ENCODE measurements around the gene GNL3.

GNL3 gene

GRCh38 chr3:52649461-52650210 lies 36.2 kb upstream of the GNL3 start:
- H3K27ac ChIP-seq (ENCODE audit: low read length, poor library complexity, severe bottlenecking), result no peak overlapping the region
- no peak overlapping the region for H2BK5ac ChIP-seq (ENCODE audit: low read depth, low read length, poor library complexity, severe bottlenecking)
- H3K4ac ChIP-seq (ENCODE audit: low read depth in 1 of 2, low read length in 2 of 2), result no peak overlapping the region
- H2BK12ac ChIP-seq (ENCODE audit: low read length in 2 of 2), result no peak overlapping the region
- H3K4me2 ChIP-seq (ENCODE audit: low read length, poor library complexity, severe bottlenecking), result no peak overlapping the region
- no peak overlapping the region for H2AFZ ChIP-seq (ENCODE audit: low read depth, low read length)
- H3K23ac ChIP-seq (ENCODE audit: low read length in 2 of 2), result no peak overlapping the region
- no peak overlapping the region for H3K18ac ChIP-seq (ENCODE audit: low read depth in 1 of 2, low read length in 2 of 2)
- no peak overlapping the region for H4K8ac ChIP-seq (ENCODE audit: low read length)
- no peak overlapping the region for H2AK5ac ChIP-seq (ENCODE audit: low read length, severe bottlenecking)
- H2BK15ac ChIP-seq (ENCODE audit: low read depth, poor library complexity, severe bottlenecking), result no peak overlapping the region
- no peaks in the 10 kb centered on the region for H3K9me3 ChIP-seq (ENCODE audit: control insufficient read depth, low read length)
- no peak overlapping the region for H3K14ac ChIP-seq (ENCODE audit: low read length in 2 of 2)
- H3K27me3 ChIP-seq (ENCODE audit: control insufficient read depth in 1 of 2, insufficient read depth in 1 of 2, low read length in 2 of 2), result no peaks in the 10 kb centered on the region
- 98% methylated on average over 2 of the region's 5 CpGs for WGBS
- peak overlapping the region in 1 of 2 experiments; percentile 19 for H3K4me3 ChIP-seq (ENCODE audit: insufficient read depth in 1 of 2, low read depth in 1 of 2, low read length in 2 of 2)
- H2BK120ac ChIP-seq (ENCODE audit: low read depth, low read length), result no peak overlapping the region
- no peaks in the 10 kb centered on the region for H3K4me1 ChIP-seq (ENCODE audit: control insufficient read depth, insufficient read depth, low read depth, low read length)
- no peak overlapping the region for H4K91ac ChIP-seq (ENCODE audit: low read length)
- peaks cover 14% of the 10 kb centered on the region for H3K79me1 ChIP-seq (replicated peaks; ENCODE audit: low read length, poor library complexity, severe bottlenecking)
- no peak for DNase-seq
- peak overlapping the region; percentile 77 for H3K9ac ChIP-seq (ENCODE audit: low read length)
- H3K36me3 ChIP-seq (ENCODE audit: control insufficient read depth in 1 of 2, insufficient read depth in 2 of 2, low read depth in 1 of 2, low read length in 2 of 2), result peaks cover 24 to 86% of the 10 kb centered on the region in 2 experiments

GRCh38 chr3:52650439-52650838 lies 35.4 kb upstream of the GNL3 start:
- Histone ChIP-seq H3K9me3 (ENCODE audit: control insufficient read depth, low read length) (no peaks in the 10 kb centered on the region), H3K18ac (ENCODE audit: low read depth in 1 of 2, low read length in 2 of 2) (no peak overlapping the region), H3K4me2 (ENCODE audit: low read length, poor library complexity, severe bottlenecking) (no peak overlapping the region), H3K9ac (ENCODE audit: low read length) (peak overlapping the region; percentile 77), H2BK15ac (ENCODE audit: low read depth, poor library complexity, severe bottlenecking) (no peak overlapping the region), H3K4me3 (ENCODE audit: insufficient read depth in 1 of 2, low read depth in 1 of 2, low read length in 2 of 2) (no peak overlapping the region), H2BK120ac (ENCODE audit: low read depth, low read length) (no peak overlapping the region), H3K27ac (ENCODE audit: low read length, poor library complexity, severe bottlenecking) (no peak overlapping the region), H3K79me1 (replicated peaks; ENCODE audit: low read length, poor library complexity, severe bottlenecking) (peaks cover 15% of the 10 kb centered on the region), H4K8ac (ENCODE audit: low read length) (no peak overlapping the region), H2AFZ (ENCODE audit: low read depth, low read length) (no peak overlapping the region), H2BK5ac (ENCODE audit: low read depth, low read length, poor library complexity, severe bottlenecking) (no peak overlapping the region), H2BK12ac (ENCODE audit: low read length in 2 of 2) (no peak overlapping the region), H3K23ac (ENCODE audit: low read length in 2 of 2) (no peak overlapping the region), H3K14ac (ENCODE audit: low read length in 2 of 2) (no peak overlapping the region), H3K27me3 (ENCODE audit: control insufficient read depth in 1 of 2, insufficient read depth in 1 of 2, low read length in 2 of 2) (no peaks in the 10 kb centered on the region), H3K4ac (ENCODE audit: low read depth in 1 of 2, low read length in 2 of 2) (no peak overlapping the region), H3K36me3 (ENCODE audit: control insufficient read depth in 1 of 2, insufficient read depth in 2 of 2, low read depth in 1 of 2, low read length in 2 of 2) (peaks cover 26 to 86% of the 10 kb centered on the region in 2 experiments), H4K91ac (ENCODE audit: low read length) (no peak overlapping the region), H3K4me1 (ENCODE audit: control insufficient read depth, insufficient read depth, low read depth, low read length) (no peaks in the 10 kb centered on the region), H2AK5ac (ENCODE audit: low read length, severe bottlenecking) (no peak overlapping the region)
- no peak for DNase-seq
- WGBS, result 95% methylated on average over 1 of the region's 1 CpG

GRCh38 chr3:52651592-52651991 lies 34.2 kb upstream of the GNL3 start:
- Histone ChIP-seq H3K27me3 (ENCODE audit: control insufficient read depth in 1 of 2, insufficient read depth in 1 of 2, low read length in 2 of 2) (no peaks in the 10 kb centered on the region), H3K9ac (ENCODE audit: low read length) (no peak overlapping the region), H2AFZ (ENCODE audit: low read depth, low read length) (no peak overlapping the region)

GRCh38 chr3:52655895-52656294 lies 29.9 kb upstream of the GNL3 start:
- Histone ChIP-seq H2BK5ac (ENCODE audit: low read depth, low read length, poor library complexity, severe bottlenecking) (no peak overlapping the region), H3K9ac (ENCODE audit: low read length) (no peak overlapping the region), H2BK120ac (ENCODE audit: low read depth, low read length) (no peak overlapping the region), H3K4ac (ENCODE audit: low read depth in 1 of 2, low read length in 2 of 2) (no peak overlapping the region), H4K91ac (ENCODE audit: low read length) (no peak overlapping the region), H3K14ac (ENCODE audit: low read length in 2 of 2) (no peak overlapping the region), H2AK5ac (ENCODE audit: low read length, severe bottlenecking) (no peak overlapping the region), H3K79me1 (replicated peaks; ENCODE audit: low read length, poor library complexity, severe bottlenecking) (peaks cover 17% of the 10 kb centered on the region), H2AFZ (ENCODE audit: low read depth, low read length) (no peak overlapping the region), H3K18ac (ENCODE audit: low read depth in 1 of 2, low read length in 2 of 2) (no peak overlapping the region), H4K8ac (ENCODE audit: low read length) (no peak overlapping the region), H3K4me3 (ENCODE audit: insufficient read depth in 1 of 2, low read depth in 1 of 2, low read length in 2 of 2) (no peak overlapping the region), H3K23ac (ENCODE audit: low read length in 2 of 2) (no peak overlapping the region), H3K27ac (ENCODE audit: low read length, poor library complexity, severe bottlenecking) (no peak overlapping the region), H2BK15ac (ENCODE audit: low read depth, poor library complexity, severe bottlenecking) (no peak overlapping the region), H3K4me2 (ENCODE audit: low read length, poor library complexity, severe bottlenecking) (no peak overlapping the region), H3K36me3 (ENCODE audit: control insufficient read depth in 1 of 2, insufficient read depth in 2 of 2, low read depth in 1 of 2, low read length in 2 of 2) (peaks cover 35 to 95% of the 10 kb centered on the region in 2 experiments), H3K4me1 (ENCODE audit: control insufficient read depth, insufficient read depth, low read depth, low read length) (no peaks in the 10 kb centered on the region), H3K27me3 (ENCODE audit: control insufficient read depth in 1 of 2, insufficient read depth in 1 of 2, low read length in 2 of 2) (no peaks in the 10 kb centered on the region), H2BK12ac (ENCODE audit: low read length in 2 of 2) (no peak overlapping the region), H3K9me3 (ENCODE audit: control insufficient read depth, low read length) (no peaks in the 10 kb centered on the region)
- no peak for DNase-seq
- 92% methylated on average over 3 of the region's 3 CpGs for WGBS

More at GRCh38 chr3:52651592-52651991, 34.2 kb upstream of the GNL3 start:
- Histone ChIP-seq H3K23ac (ENCODE audit: low read length in 2 of 2) (no peak overlapping the region), H3K79me1 (replicated peaks; ENCODE audit: low read length, poor library complexity, severe bottlenecking) (peaks cover 17% of the 10 kb centered on the region), H3K36me3 (ENCODE audit: control insufficient read depth in 1 of 2, insufficient read depth in 2 of 2, low read depth in 1 of 2, low read length in 2 of 2) (peaks cover 29 to 86% of the 10 kb centered on the region in 2 experiments), H2BK12ac (ENCODE audit: low read length in 2 of 2) (no peak overlapping the region), H3K4me2 (ENCODE audit: low read length, poor library complexity, severe bottlenecking) (no peak overlapping the region), H2BK120ac (ENCODE audit: low read depth, low read length) (no peak overlapping the region), H3K4me3 (ENCODE audit: insufficient read depth in 1 of 2, low read depth in 1 of 2, low read length in 2 of 2) (no peak overlapping the region), H4K91ac (ENCODE audit: low read length) (no peak overlapping the region), H3K4me1 (ENCODE audit: control insufficient read depth, insufficient read depth, low read depth, low read length) (no peaks in the 10 kb centered on the region), H3K18ac (ENCODE audit: low read depth in 1 of 2, low read length in 2 of 2) (no peak overlapping the region), H3K27ac (ENCODE audit: low read length, poor library complexity, severe bottlenecking) (no peak overlapping the region), H3K14ac (ENCODE audit: low read length in 2 of 2) (no peak overlapping the region), H3K4ac (ENCODE audit: low read depth in 1 of 2, low read length in 2 of 2) (no peak overlapping the region), H2AK5ac (ENCODE audit: low read length, severe bottlenecking) (no peak overlapping the region), H2BK15ac (ENCODE audit: low read depth, poor library complexity, severe bottlenecking) (no peak overlapping the region), H2BK5ac (ENCODE audit: low read depth, low read length, poor library complexity, severe bottlenecking) (no peak overlapping the region), H3K9me3 (ENCODE audit: control insufficient read depth, low read length) (no peaks in the 10 kb centered on the region), H4K8ac (ENCODE audit: low read length) (no peak overlapping the region)
- no peak for DNase-seq

All from mesenchymal stem cell (in vitro differentiated cells and primary cell).